ENCODE measurements around the gene ZNF521. TPM values are rescaled to one million over a fixed set of nuclear protein-coding genes. Genes with fewer than 3 reads are reported as not detected.

ZNF521 gene
- polyA plus RNA-seq, 3 donors: 0.07 to 0.20 TPM; not detected in 1

GRCh38 chr18:25056429-25056828 is 295.5 kb downstream of the ZNF521 start:
- 81% methylated on average over 8 of the region's 8 CpGs for WGBS (ENCODE audit: insufficient coverage)
- H3K36me3 ChIP-seq (replicated peaks in 1 of 2; ENCODE audit: control insufficient read depth in 1 of 2, insufficient read depth in 2 of 2, low read length in 2 of 2): no peaks in the 10 kb centered on the region
- no peak overlapping the region for H3K27ac Mint-ChIP-seq
- H3K27me3 ChIP-seq (ENCODE audit: control insufficient read depth in 2 of 2, insufficient read depth in 2 of 2, low read length in 2 of 2): no peaks in the 10 kb centered on the region
- no peak for TF ChIP-seq CTCF (IDR thresholded peaks at IDR 0.05)
- no peak overlapping the region for H3K4me3 Mint-ChIP-seq
- H3K4me2 ChIP-seq (replicated peaks; ENCODE audit: extremely low read depth, low read length, poor library complexity, severe bottlenecking): no peak overlapping the region
- intact Hi-C loops (cut with micrococcal nuclease): no loop called here
- no peak overlapping the region for H3K4me3 ChIP-seq (replicated peaks in 1 of 3; ENCODE audit: low read depth in 2 of 3, low read length in 3 of 3)
- no peaks in the 10 kb centered on the region for H3K27me3 Mint-ChIP-seq (ENCODE audit: low read depth in 3 of 3)
- no peaks in the 10 kb centered on the region for H3K36me3 Mint-ChIP-seq
- H3K9me3 Mint-ChIP-seq: peaks cover 0 to 3% (median 0%) of the 10 kb centered on the region in 7 donors
- H2AFZ ChIP-seq (ENCODE audit: insufficient read depth, low read depth, low read length, poor library complexity, severe bottlenecking): no peak overlapping the region
- no peak for DNase-seq
- no peaks in the 10 kb centered on the region for H4K20me1 ChIP-seq (ENCODE audit: insufficient read depth, low read length)
- no peaks in the 10 kb centered on the region for H3K9me3 ChIP-seq (replicated peaks in 1 of 2; ENCODE audit: control insufficient read depth in 1 of 2, insufficient read depth in 1 of 2, low read length in 2 of 2)
- H3K4me1 Mint-ChIP-seq: no peaks in the 10 kb centered on the region
- H3K79me2 ChIP-seq (ENCODE audit: insufficient read depth, low read length): no peaks in the 10 kb centered on the region
- H3K27ac ChIP-seq (ENCODE audit: low read depth in 1 of 2, low read length in 2 of 2): no peak overlapping the region
- H3K9ac ChIP-seq (ENCODE audit: insufficient read depth, low read length, poor library complexity, severe bottlenecking): no peak overlapping the region
- H3K4me1 ChIP-seq (ENCODE audit: control insufficient read depth in 1 of 2, insufficient read depth in 2 of 2, low read length in 2 of 2): no peaks in the 10 kb centered on the region

- H3K27me3 ChIP-seq (ENCODE audit: control insufficient read depth in 2 of 2, insufficient read depth in 2 of 2, low read length in 2 of 2): no peaks in the 10 kb centered on the region
- no peak overlapping the region for H3K27ac Mint-ChIP-seq
- intact Hi-C loops (cut with micrococcal nuclease): no loop called here
- peaks cover 0 to 3% (median 0%) of the 10 kb centered on the region in 7 donors for H3K9me3 Mint-ChIP-seq
- TF ChIP-seq CTCF (IDR thresholded peaks at IDR 0.05): no peak
- H3K9ac ChIP-seq (ENCODE audit: insufficient read depth, low read length, poor library complexity, severe bottlenecking): no peak overlapping the region
- no peaks in the 10 kb centered on the region for H4K20me1 ChIP-seq (ENCODE audit: insufficient read depth, low read length)
- no peak for DNase-seq
- no peaks in the 10 kb centered on the region for H3K9me3 ChIP-seq (replicated peaks in 1 of 2; ENCODE audit: control insufficient read depth in 1 of 2, insufficient read depth in 1 of 2, low read length in 2 of 2)
- no peak overlapping the region for H3K4me2 ChIP-seq (replicated peaks; ENCODE audit: extremely low read depth, low read length, poor library complexity, severe bottlenecking)
- no peaks in the 10 kb centered on the region for H3K79me2 ChIP-seq (ENCODE audit: insufficient read depth, low read length)
- no peak overlapping the region for H3K4me3 ChIP-seq (replicated peaks in 1 of 3; ENCODE audit: low read depth in 2 of 3, low read length in 3 of 3)
- H3K4me1 Mint-ChIP-seq: no peaks in the 10 kb centered on the region
- H3K36me3 ChIP-seq (replicated peaks in 1 of 2; ENCODE audit: control insufficient read depth in 1 of 2, insufficient read depth in 2 of 2, low read length in 2 of 2): no peaks in the 10 kb centered on the region
- 19% methylated on average over 3 of the region's 4 CpGs for whole genome bisulfite sequencing (ENCODE audit: insufficient coverage)
- H3K4me3 Mint-ChIP-seq: no peak overlapping the region
- no peak overlapping the region for H2AFZ ChIP-seq (ENCODE audit: insufficient read depth, low read depth, low read length, poor library complexity, severe bottlenecking)
- H3K27ac ChIP-seq (ENCODE audit: low read depth in 1 of 2, low read length in 2 of 2): no peak overlapping the region
- H3K36me3 Mint-ChIP-seq: no peaks in the 10 kb centered on the region
- H3K27me3 Mint-ChIP-seq (ENCODE audit: low read depth in 3 of 3): no peaks in the 10 kb centered on the region
- no peaks in the 10 kb centered on the region for H3K4me1 ChIP-seq (ENCODE audit: control insufficient read depth in 1 of 2, insufficient read depth in 2 of 2, low read length in 2 of 2)
Observed at GRCh38 chr18:25055076-25055475, 296.9 kb downstream of the ZNF521 start.

Data from CD14-positive monocyte (primary cell).